Heart right ventricle (tissue), 16 donors: ENCODE data around the gene MVK. TPM values are rescaled to one million over a fixed set of nuclear protein-coding genes. Genes with fewer than 3 reads are reported as not detected.
A peak's percentile ranks its signal among the peaks of the same experiment; 100 is the strongest.

Experiments
- ATAC-seq, 8 donors: fragments of 200-7000 bp; cut with Tn5 transposase; one replicate each; pipeline ENCODE4 v1.9.1; 2020; ENCODE audit warnings: mild to moderate bottlenecking in 8 of 8, moderate library complexity in 8 of 8, moderate number of reproducible peaks in 1 of 8
- DNase-seq, 2 donors: peaks; one replicate each; pipeline ENCODE4 v3.0.0-alpha.2; 2020
- H3K27ac ChIP-seq, 10 donors: fragments of 200-600 bp; sonication (generic) in 2 of 10; one replicate each; pipeline versions ENCODE4 v1.5.0 to v1.8.0; 2020 to 2022; ENCODE audit warnings: mild to moderate bottlenecking in 3 of 10
- H3K27me3 ChIP-seq, 7 donors: fragments of 200-600 bp; one replicate each; pipeline ENCODE4 v1.8.0; 2021 to 2022; ENCODE audit warnings: mild to moderate bottlenecking in 2 of 7
- H3K36me3 ChIP-seq, 9 donors: fragments of 200-600 bp; sonication (generic) in 1 of 9; one replicate each; pipeline versions ENCODE4 v1.5.0 to v1.8.0; 2020 to 2022; ENCODE audit warnings: mild to moderate bottlenecking in 2 of 9
- H3K4me1 ChIP-seq, 9 donors: fragments of 200-600 bp; sonication (generic) in 1 of 9; one replicate each; pipeline versions ENCODE4 v1.5.0 to v1.8.0; 2020 to 2022; ENCODE audit warnings: mild to moderate bottlenecking in 4 of 9
- H3K4me3 ChIP-seq, 10 donors: fragments of 200-600 bp; sonication (generic) in 2 of 10; one replicate each; pipeline versions ENCODE4 v1.5.0 to v1.8.0; 2020 to 2022; ENCODE audit warnings: mild to moderate bottlenecking in 7 of 10, moderate library complexity in 2 of 10
- H3K9me3 ChIP-seq, 11 donors: fragments of 200-600 bp in 10 of 11; sonication (generic) in 2 of 11; one replicate each; pipeline versions ENCODE4 v1.5.0 to v1.8.0; 2013 to 2022; ENCODE audit warnings: mild to moderate bottlenecking in 2 of 11, control low read depth in 1 of 11, moderate library complexity in 1 of 11
- CTCF ChIP-seq, 9 donors: fragments of 200-600 bp; sonication (generic) in 2 of 9; IDR thresholded peaks; one replicate each; pipeline versions ENCODE4 v1.5.0 to v1.8.0; 2021 to 2022; ENCODE audit warnings: antibody characterized with exemption in 9 of 9, mild to moderate bottlenecking in 5 of 9, moderate library complexity in 1 of 9
- WGBS, 2 donors: extraction: QIAGEN DNeasy Blood & Tissue Kit; methylation state at CpG; one replicate each; pipeline ENCODE4 v1.1.7; 2013; ENCODE audit warnings: inconsistent platforms in 1 of 2; 5-methylcytosine and 5-hydroxymethylcytosine counted together
- intact Hi-C, 10 donors: fragments of 100-400 bp; cut with DNase I; formaldehyde crosslinking; loops; one replicate each; pipeline versions ENCODE4 v1.11.1 to v1.14.2; 2022
- long read RNA-seq, 3 donors: library from polyadenylated mRNA; unstranded; transcript quantifications; one replicate each; pipeline ENCODE4 v2.0.0, GENCODE V29; 2020 to 2021
- polyA plus RNA-seq, 2 donors: library from polyadenylated mRNA; stranded (reverse); fragments of 200-250 nt; gene quantifications; one replicate each; pipeline ENCODE4 v1.2.3, GENCODE V29; 2013
- total RNA-seq, 10 donors: library from RNA; stranded (reverse); fragmentation: NEBNext Ultra II Directional in 3 of 10; extraction: Animal tissue kit (Norgen Biotek cat#: 25700) in 3 of 10; gene quantifications; one replicate each; pipeline versions ENCODE4 v1.2.1 to v1.2.4, GENCODE V29; 2021 to 2023
- donor health status: Arrhythmogenic right ventricular cardiomyopathy.
- donor health status: ischemic (EF 13 %, LVEDD 7.1; RV severe dilation, severe dysfunction).
- donor health status: healthy with polysubstance abuse.
- donor health status: DM: no; HTN: yes; CAD: no.
- donor health status: DM: no; HTN: no; CAD: no.
- donor health status: ischemic (EF 25% LVEDD 6.9; RV normal size, moderate dysfunction).
- donor health status: ischemic (EF 25% LVEDD 5.7; RV mildly dilated, moderate dysfunction).
- donor health status: healthy.
- donor health status: DM: yes; HTN: yes; CAD: no.
- donor health status: Ischemic cardiomyopathy.
- donor health status: ischemic (EF 35%, LVEDD 5.7; RV mildly dilated, moderate dysfunction).
- donor health status: nonischemic (EF 11% LVEDD 7.7; RV severe dilation, severe dysfunction).
- donor health status: DM: yes; HTN: yes; CAD: no.
- donor health status: PGD.
- donor health status: ischemic (EF 29% LVEDD 5.4; RV normal size, mild dysfunction).
- donor health status: nonischemic (EF 23%, LVEDD 6.1; RV moderate dilation, normal function).

The MVK gene
- total RNA-seq = 10 to 100 TPM in 3 of 10 donors, 1 to 10 TPM in 7; 7.9 to 12.0 (median 9.2) TPM
- polyA plus RNA-seq = 10 to 100 TPM; 11.2 to 18.1 TPM
- long read RNA-seq, donor 1, transcript MVK-201 (11 exons, 1,956 nt) = major isoform, 10 of 17 reads
- long read RNA-seq, donor 1, partial matches to known transcripts = 1 of 17 reads
- long read RNA-seq, donor 1, other reads (novel, unspliced or antisense) = 2 of 17 reads
- long read RNA-seq, donor 2, transcript MVK-201 (11 exons, 1,956 nt) = major isoform, 23 of 32 reads
- long read RNA-seq, donor 2, partial matches to known transcripts = 1 of 32 reads
- long read RNA-seq, donor 2, other reads (novel, unspliced or antisense) = 3 of 32 reads
- long read RNA-seq, donor 3, transcript MVK-201 (11 exons, 1,956 nt) = major isoform, 33 of 52 reads
- long read RNA-seq, donor 3, partial matches to known transcripts = 2 of 52 reads
- long read RNA-seq, donor 3, other reads (novel, unspliced or antisense) = 11 of 52 reads

DNA sequence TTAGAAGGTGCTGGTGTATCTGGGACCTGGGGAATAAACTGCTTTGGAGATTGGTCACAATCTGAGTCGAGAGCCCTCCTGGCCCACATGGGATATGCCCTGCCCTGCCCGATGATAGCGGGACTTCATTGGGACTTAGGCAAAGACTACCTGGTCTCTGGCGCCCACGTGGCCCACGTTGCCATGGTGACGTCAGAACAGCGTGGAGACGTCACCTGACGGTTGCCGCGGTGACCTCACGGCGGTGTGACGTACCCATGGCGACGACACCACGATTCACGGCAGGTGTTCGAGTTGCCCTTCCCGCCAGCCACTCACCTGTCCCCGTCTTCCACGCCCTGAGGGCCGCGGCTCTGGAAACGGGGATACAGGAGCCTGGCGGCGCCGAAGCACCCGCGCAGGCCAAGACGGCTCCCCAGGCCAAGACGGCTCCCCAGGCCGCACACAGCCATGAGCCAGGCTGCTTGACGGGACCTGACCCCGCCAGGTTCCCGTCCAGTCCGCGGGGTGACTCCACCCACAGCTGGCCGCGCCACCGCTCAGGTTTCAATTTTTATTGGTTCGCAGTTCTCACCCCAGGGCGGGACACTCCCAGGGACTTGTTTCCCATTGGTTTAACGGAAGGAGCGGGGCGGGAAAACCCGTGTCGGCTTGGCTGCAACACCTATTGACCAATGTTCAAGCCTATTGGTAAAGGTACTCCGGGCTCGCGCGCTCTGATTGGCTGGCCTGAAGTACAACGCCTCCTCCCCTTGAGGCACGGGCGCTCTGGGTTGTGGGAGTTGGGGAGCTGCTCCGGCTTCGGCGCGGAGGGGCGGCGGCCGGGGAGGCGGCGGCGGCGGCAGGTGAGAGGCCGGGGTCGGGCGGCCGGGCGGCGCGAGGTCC, at the start of gene MVK, which contains the start of gene MMAB:
TSS of gene MVK (plus strand) at position 766 of the 885 bp plus-strand sequence. CDS start 1,029 bp downstream, outside the sequence.
TSS of gene MMAB (minus strand) at position 476 of the 885 bp plus-strand sequence. CDS start at position 452, 24 bp downstream.
- peak within 1 kb of the TSS; percentile 72 to 92 (median 88) for H3K27ac ChIP-seq
- intact Hi-C loops = loop anchor here in 5 of 10 donors (2.0 to 10.0 kb wide), 4 partner anchors 48 to 56 kb away; no protein-coding TSS in a partner anchor
- WGBS, 2 donors = 1% methylated on average over 74 of the region's 74 CpGs
- H3K27me3 ChIP-seq = no peaks in the 10 kb centered on the region
- ATAC-seq (peak; percentile 97 to 100 (median 99)), DNase-seq (peak; percentile 97 to 99)
- peak within 1 kb of the TSS; percentile 48 to 91 (median 80) for H3K4me3 ChIP-seq
- peaks cover 4 to 37% (median 18%) of the 10 kb centered on the region in 9 donors for H3K4me1 ChIP-seq
- TF ChIP-seq CTCF (IDR thresholded peaks at IDR 0.05) = no peak
- H3K36me3 ChIP-seq = peaks cover 0 to 67% (median 9%) of the 10 kb centered on the region in 9 donors
- no peaks in the 10 kb centered on the region for H3K9me3 ChIP-seq

- Histone ChIP-seq H3K4me3 (no peak overlapping the region), H3K9me3 (no peaks in the 10 kb centered on the region), H3K27me3 (no peaks in the 10 kb centered on the region), H3K36me3 (peaks cover 0 to 100% (median 64%) of the 10 kb centered on the region in 9 donors), H3K4me1 (peaks cover 0 to 31% (median 17%) of the 10 kb centered on the region in 9 donors), H3K27ac (no peak overlapping the region)
- intact Hi-C loops = loop anchor here in 6 of 10 donors (5.0 to 10.0 kb wide), 3 partner anchors 48 to 68 kb away; partner anchors contain the start of genes MMAB (in 2 of the 6) and MVK (in 2 of the 6)
- ATAC-seq = no peak
- 89 to 92% methylated on average over 26 of the region's 26 CpGs for WGBS, 2 donors
- no peak for DNase-seq
- TF ChIP-seq CTCF (IDR thresholded peaks at IDR 0.05) = no peak
These were observed 48.9 kb upstream of the MVK start for GRCh38 chr12:109524466-109525278.

GRCh38 chr12:109525279-109525585, 48.4 kb upstream of the MVK start:
- intact Hi-C loops = loop anchor here in 1 of 10 donors (10.0 kb wide), 1 partner anchor 50 kb away; the partner anchor contains the start of genes MMAB and MVK
- no peak for ATAC-seq
- no peak for TF ChIP-seq CTCF (IDR thresholded peaks at IDR 0.05)
- Histone ChIP-seq H3K27me3 (no peaks in the 10 kb centered on the region), H3K9me3 (no peaks in the 10 kb centered on the region), H3K36me3 (peaks cover 0 to 100% (median 66%) of the 10 kb centered on the region in 9 donors), H3K4me1 (peaks cover 0 to 30% (median 12%) of the 10 kb centered on the region in 9 donors), H3K27ac (no peak overlapping the region), H3K4me3 (no peak overlapping the region)
- 89 to 94% methylated on average over 3 of the region's 3 CpGs for WGBS, 2 donors
- no peak for DNase-seq
